ENCODE measurements around the gene GOLGA6B. TPM values are rescaled to one million over a fixed set of nuclear protein-coding genes. Genes with fewer than 3 reads are reported as not detected.

Gene GOLGA6B
- total RNA-seq, 1 experiment from 2014 or later = not detected

DNA sequence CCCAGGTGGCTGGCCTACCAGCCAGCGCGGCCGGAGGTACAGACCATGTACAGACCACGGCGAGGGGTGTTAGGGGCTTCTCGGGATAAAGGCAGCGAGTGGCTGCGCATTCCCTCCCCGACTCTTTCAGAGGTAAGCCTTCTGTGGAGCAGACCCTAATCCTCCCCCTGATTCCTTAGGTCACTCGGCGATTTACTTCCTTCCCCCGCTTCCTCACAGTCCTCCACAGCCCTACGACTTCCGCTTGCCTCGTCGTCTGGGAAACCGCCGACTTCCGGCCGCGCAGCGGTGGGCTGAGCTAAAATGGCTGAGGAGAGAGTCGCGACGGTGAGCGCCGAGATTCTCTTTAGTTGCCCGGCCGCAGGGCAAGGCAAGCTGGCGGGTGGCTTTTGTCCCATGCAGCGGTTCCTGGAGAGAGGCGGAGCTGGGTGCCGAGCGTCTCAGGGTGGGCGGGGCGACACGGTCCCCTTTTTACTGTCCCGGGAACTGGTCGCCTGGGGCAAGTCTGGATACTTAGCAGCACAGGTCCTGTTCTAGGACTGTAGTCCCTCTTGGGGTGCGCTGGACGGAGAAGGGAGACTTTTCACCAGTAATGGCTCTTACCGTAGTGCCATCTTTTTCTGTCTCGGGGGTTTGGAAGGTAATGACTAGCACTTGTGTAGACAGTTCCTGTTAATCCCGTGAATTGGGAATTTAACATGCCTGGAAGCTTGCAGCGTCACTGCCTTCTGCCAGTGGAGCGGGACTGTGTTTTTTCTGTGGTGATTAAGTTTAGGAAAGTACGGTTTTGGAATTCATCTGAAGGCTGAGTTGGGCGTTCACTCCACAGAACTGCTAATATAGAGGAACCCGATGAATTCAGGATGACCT lies 31.7 kb downstream of the GOLGA6B start, which contains the start of the genes BBS4 and HIGD2B:
TSS of gene BBS4 (plus strand) at position 283 of the 870 bp plus-strand sequence. CDS start at position 304, 21 bp downstream.
TSS of gene HIGD2B (minus strand) at position 258 of the 870 bp plus-strand sequence. CDS start 9,808 bp downstream, outside the sequence.
- H3K9me3 ChIP-seq (ENCODE audit: low read depth, low read length, poor library complexity, severe bottlenecking) = no peaks in the 10 kb centered on the region
- DNase-seq (ENCODE audit: low spot score) = peak; percentile 97
- POLR2A ChIA-PET (ENCODE audit: low non-redundant PET) = no interaction called here
- peak within 1 kb of the TSS; percentile 59 for H3K4me3 ChIP-seq (ENCODE audit: low read depth, low read length, poor library complexity, severe bottlenecking)
- H3K27ac ChIP-seq (ENCODE audit: low read depth, low read length, poor library complexity, severe bottlenecking) = peak within 1 kb of the TSS; percentile 89
- H3K36me3 ChIP-seq (ENCODE audit: insufficient read depth, low read length, poor library complexity, severe bottlenecking) = no peaks in the 10 kb centered on the region
- BruUV-seq (replicated peaks) = TSS peak; percentile 93
- H3K27me3 ChIP-seq (replicated peaks; ENCODE audit: insufficient read depth, low read depth, low read length, poor library complexity) = no peaks in the 10 kb centered on the region
- intact Hi-C loops (cut with micrococcal nuclease; ENCODE audit: unreplicated experiment) = no loop called here
- CTCF ChIA-PET = no interaction called here
- H3K4me1 ChIP-seq (ENCODE audit: insufficient read depth, low read length, poor library complexity, severe bottlenecking) = no peaks in the 10 kb centered on the region
- no peak for TF ChIP-seq EZH2 (IDR thresholded peaks at IDR 0.05; ENCODE audit: borderline replicate concordance, low read depth, low read length, poor library complexity, severe bottlenecking)
- TF ChIP-seq, protein P1, sequence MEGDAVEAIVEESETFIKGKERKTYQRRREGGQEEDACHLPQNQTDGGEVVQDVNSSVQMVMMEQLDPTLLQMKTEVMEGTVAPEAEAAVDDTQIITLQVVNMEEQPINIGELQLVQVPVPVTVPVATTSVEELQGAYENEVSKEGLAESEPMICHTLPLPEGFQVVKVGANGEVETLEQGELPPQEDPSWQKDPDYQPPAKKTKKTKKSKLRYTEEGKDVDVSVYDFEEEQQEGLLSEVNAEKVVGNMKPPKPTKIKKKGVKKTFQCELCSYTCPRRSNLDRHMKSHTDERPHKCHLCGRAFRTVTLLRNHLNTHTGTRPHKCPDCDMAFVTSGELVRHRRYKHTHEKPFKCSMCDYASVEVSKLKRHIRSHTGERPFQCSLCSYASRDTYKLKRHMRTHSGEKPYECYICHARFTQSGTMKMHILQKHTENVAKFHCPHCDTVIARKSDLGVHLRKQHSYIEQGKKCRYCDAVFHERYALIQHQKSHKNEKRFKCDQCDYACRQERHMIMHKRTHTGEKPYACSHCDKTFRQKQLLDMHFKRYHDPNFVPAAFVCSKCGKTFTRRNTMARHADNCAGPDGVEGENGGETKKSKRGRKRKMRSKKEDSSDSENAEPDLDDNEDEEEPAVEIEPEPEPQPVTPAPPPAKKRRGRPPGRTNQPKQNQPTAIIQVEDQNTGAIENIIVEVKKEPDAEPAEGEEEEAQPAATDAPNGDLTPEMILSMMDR (conservative IDR thresholded peaks at IDR 0.05; ENCODE audit: low read depth, low read length) = no peak

DNA sequence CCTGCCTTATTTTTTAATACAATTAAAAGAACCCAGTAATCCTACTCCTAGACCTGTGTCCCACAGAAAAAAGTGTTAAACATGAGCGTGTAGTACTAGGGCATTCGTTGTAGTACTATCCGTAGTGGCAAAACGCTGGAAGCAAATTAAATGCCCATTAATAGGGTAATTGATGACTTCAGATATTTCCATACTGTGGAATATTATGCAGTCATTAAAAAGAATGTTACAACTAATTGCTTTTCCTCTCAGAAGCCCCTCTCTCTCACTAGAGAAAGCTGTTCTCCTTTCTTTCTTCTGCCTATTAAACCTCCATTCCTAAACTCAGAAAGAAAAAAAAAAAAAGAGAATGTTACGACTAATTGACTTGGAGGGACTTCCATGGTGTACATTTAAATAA lies 34.2 kb downstream of the GOLGA6B start:
- ChIA-PET POLR2A (ENCODE audit: low non-redundant PET) (no interaction called here), CTCF (no interaction called here)
- intact Hi-C loops (cut with micrococcal nuclease; ENCODE audit: unreplicated experiment) = no loop called here
- no peak for DNase-seq (ENCODE audit: low spot score)
- no peak overlapping the region for H3K4me3 ChIP-seq (ENCODE audit: low read depth, low read length, poor library complexity, severe bottlenecking)
- H3K36me3 ChIP-seq (ENCODE audit: insufficient read depth, low read length, poor library complexity, severe bottlenecking) = no peaks in the 10 kb centered on the region
- no peaks in the 10 kb centered on the region for H3K27me3 ChIP-seq (replicated peaks; ENCODE audit: insufficient read depth, low read depth, low read length, poor library complexity)
- no peak overlapping the region for H3K27ac ChIP-seq (ENCODE audit: low read depth, low read length, poor library complexity, severe bottlenecking)
- no peaks in the 10 kb centered on the region for H3K9me3 ChIP-seq (ENCODE audit: low read depth, low read length, poor library complexity, severe bottlenecking)
- H3K4me1 ChIP-seq (ENCODE audit: insufficient read depth, low read length, poor library complexity, severe bottlenecking) = no peaks in the 10 kb centered on the region
- TF ChIP-seq, protein P1 (conservative IDR thresholded peaks at IDR 0.05; ENCODE audit: low read depth, low read length) = no peak
- no peak for TF ChIP-seq EZH2 (IDR thresholded peaks at IDR 0.05; ENCODE audit: borderline replicate concordance, low read depth, low read length, poor library complexity, severe bottlenecking)
- no TSS peak for BruUV-seq (replicated peaks)

DNA sequence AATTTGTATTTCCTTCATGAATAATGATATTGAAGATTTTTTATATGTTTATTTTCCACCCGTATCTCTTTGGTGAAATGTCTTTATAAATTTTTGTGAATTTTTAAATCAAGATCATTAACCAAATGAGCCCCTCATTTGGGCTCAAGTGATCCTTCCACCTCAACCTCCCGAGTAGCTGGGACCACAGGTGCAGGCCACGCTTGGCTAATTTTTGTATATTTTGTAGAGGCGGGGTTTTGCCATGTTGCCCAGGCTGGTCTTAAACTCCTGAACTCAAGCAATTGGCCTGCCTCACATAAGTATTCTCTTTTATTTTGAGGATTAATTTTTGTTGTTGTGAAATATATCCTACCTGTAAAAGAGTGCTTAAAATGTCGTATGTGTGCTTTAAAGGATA lies 36.4 kb downstream of the GOLGA6B start:
- intact Hi-C loops (cut with micrococcal nuclease; ENCODE audit: unreplicated experiment) = no loop called here
- H3K27me3 ChIP-seq (replicated peaks; ENCODE audit: insufficient read depth, low read depth, low read length, poor library complexity) = no peaks in the 10 kb centered on the region
- H3K36me3 ChIP-seq (ENCODE audit: insufficient read depth, low read length, poor library complexity, severe bottlenecking) = no peaks in the 10 kb centered on the region
- ChIA-PET POLR2A (ENCODE audit: low non-redundant PET) (no interaction called here), CTCF (no interaction called here)
- H3K4me1 ChIP-seq (ENCODE audit: insufficient read depth, low read length, poor library complexity, severe bottlenecking) = no peaks in the 10 kb centered on the region
- DNase-seq (ENCODE audit: low spot score) = no peak
- no peaks in the 10 kb centered on the region for H3K9me3 ChIP-seq (ENCODE audit: low read depth, low read length, poor library complexity, severe bottlenecking)
- TF ChIP-seq, protein P1 (conservative IDR thresholded peaks at IDR 0.05; ENCODE audit: low read depth, low read length) = no peak
- TF ChIP-seq EZH2 (IDR thresholded peaks at IDR 0.05; ENCODE audit: borderline replicate concordance, low read depth, low read length, poor library complexity, severe bottlenecking) = no peak
- H3K4me3 ChIP-seq (ENCODE audit: low read depth, low read length, poor library complexity, severe bottlenecking) = no peak overlapping the region
- no TSS peak for BruUV-seq (replicated peaks)
- H3K27ac ChIP-seq (ENCODE audit: low read depth, low read length, poor library complexity, severe bottlenecking) = no peak overlapping the region

Measured in A673 (cell line).